ENCODE data around the gene AREG. TPM values are rescaled to one million over a fixed set of nuclear protein-coding genes. Genes with fewer than 3 reads are reported as not detected.

Gene AREG
- total and polyA plus RNA-seq, 2 experiments from 2014 or later = 0.45 TPM; not detected in 1

DNA sequence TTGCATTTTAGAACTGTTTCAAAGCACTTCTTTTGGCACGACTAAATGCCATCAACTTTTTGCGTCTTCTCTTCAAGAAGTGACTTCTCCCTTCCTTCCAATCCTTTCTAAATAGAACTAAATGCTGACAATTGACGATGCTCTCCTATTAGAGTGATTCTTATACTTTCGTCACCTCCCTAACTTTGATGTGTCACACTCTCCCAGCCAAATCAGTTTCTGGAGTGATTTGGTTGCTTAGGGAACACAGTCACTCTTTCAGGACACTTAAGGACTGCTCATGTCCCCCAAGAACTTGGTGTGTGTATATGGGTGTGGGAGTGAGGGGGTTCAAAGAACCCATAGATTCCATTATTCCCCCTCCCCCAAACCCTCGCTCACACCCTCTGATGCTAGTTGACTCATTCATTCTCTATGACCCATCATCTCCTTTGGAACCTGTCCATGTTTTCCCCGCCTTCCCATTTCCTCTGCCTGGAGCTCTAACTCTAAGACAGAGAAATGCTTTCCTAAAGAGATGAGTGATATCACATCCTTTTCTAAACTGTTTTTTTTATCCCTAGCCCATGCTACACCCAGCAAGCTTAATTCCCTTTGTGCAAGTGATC is 26.8 kb upstream of the AREG start:
- Histone ChIP-seq H3F3A (replicated peaks; ENCODE audit: low read depth) (no peaks in the 10 kb centered on the region), H3K79me2 (replicated peaks; ENCODE audit: insufficient read depth) (no peaks in the 10 kb centered on the region), H3K4me2 (no peak overlapping the region), H3K4me3 (no peak overlapping the region), H3K36me3 (ENCODE audit: insufficient read depth) (no peaks in the 10 kb centered on the region), H3K4me1 (ENCODE audit: insufficient read depth) (peaks cover 3% of the 10 kb centered on the region; the same call in 1 of the 2 replicates), H4K20me1 (replicated peaks; ENCODE audit: insufficient read depth) (no peaks in the 10 kb centered on the region), H3K27me3 (ENCODE audit: insufficient read depth) (no peaks in the 10 kb centered on the region), H3K27ac (ENCODE audit: low read depth) (no peak overlapping the region), H2AFZ (no peak overlapping the region), H3K9me2 (ENCODE audit: insufficient read depth) (no peaks in the 10 kb centered on the region)
- Mint-ChIP-seq H3K9me3 (peaks cover 10% of the 10 kb centered on the region; the same call in 2 of the 3 replicates), H3K4me3 (no peak overlapping the region), H3K27ac (no peak overlapping the region), H3K36me3 (ENCODE audit: low read depth) (peaks cover 6% of the 10 kb centered on the region; the same call in 2 of the 3 replicates), H3K27me3 (ENCODE audit: insufficient read depth, low read depth, poor library complexity) (no peaks in the 10 kb centered on the region), H3K4me1 (peaks cover 3% of the 10 kb centered on the region)
- no peak for TF ChIP-seq POLR2AphosphoS5 (IDR thresholded peaks at IDR 0.05; ENCODE audit: low read depth)
- TF ChIP-seq ZNF331 (CRISPR knock-in tag; IDR thresholded peaks at IDR 0.05; ENCODE audit: low read depth) = no peak
- no peak for TF ChIP-seq JUNB (IDR thresholded peaks at IDR 0.05; ENCODE audit: unreplicated experiment)
- no peak for TF ChIP-seq NANOG (IDR thresholded peaks at IDR 0.05; ENCODE audit: borderline replicate concordance)
- no peak for TF ChIP-seq CREB1 (CRISPR knock-in tag; IDR thresholded peaks at IDR 0.05; ENCODE audit: low read depth)
- TF ChIP-seq ZNF114 (CRISPR knock-in tag; IDR thresholded peaks at IDR 0.05) = no peak
- TF ChIP-seq, protein P1, sequence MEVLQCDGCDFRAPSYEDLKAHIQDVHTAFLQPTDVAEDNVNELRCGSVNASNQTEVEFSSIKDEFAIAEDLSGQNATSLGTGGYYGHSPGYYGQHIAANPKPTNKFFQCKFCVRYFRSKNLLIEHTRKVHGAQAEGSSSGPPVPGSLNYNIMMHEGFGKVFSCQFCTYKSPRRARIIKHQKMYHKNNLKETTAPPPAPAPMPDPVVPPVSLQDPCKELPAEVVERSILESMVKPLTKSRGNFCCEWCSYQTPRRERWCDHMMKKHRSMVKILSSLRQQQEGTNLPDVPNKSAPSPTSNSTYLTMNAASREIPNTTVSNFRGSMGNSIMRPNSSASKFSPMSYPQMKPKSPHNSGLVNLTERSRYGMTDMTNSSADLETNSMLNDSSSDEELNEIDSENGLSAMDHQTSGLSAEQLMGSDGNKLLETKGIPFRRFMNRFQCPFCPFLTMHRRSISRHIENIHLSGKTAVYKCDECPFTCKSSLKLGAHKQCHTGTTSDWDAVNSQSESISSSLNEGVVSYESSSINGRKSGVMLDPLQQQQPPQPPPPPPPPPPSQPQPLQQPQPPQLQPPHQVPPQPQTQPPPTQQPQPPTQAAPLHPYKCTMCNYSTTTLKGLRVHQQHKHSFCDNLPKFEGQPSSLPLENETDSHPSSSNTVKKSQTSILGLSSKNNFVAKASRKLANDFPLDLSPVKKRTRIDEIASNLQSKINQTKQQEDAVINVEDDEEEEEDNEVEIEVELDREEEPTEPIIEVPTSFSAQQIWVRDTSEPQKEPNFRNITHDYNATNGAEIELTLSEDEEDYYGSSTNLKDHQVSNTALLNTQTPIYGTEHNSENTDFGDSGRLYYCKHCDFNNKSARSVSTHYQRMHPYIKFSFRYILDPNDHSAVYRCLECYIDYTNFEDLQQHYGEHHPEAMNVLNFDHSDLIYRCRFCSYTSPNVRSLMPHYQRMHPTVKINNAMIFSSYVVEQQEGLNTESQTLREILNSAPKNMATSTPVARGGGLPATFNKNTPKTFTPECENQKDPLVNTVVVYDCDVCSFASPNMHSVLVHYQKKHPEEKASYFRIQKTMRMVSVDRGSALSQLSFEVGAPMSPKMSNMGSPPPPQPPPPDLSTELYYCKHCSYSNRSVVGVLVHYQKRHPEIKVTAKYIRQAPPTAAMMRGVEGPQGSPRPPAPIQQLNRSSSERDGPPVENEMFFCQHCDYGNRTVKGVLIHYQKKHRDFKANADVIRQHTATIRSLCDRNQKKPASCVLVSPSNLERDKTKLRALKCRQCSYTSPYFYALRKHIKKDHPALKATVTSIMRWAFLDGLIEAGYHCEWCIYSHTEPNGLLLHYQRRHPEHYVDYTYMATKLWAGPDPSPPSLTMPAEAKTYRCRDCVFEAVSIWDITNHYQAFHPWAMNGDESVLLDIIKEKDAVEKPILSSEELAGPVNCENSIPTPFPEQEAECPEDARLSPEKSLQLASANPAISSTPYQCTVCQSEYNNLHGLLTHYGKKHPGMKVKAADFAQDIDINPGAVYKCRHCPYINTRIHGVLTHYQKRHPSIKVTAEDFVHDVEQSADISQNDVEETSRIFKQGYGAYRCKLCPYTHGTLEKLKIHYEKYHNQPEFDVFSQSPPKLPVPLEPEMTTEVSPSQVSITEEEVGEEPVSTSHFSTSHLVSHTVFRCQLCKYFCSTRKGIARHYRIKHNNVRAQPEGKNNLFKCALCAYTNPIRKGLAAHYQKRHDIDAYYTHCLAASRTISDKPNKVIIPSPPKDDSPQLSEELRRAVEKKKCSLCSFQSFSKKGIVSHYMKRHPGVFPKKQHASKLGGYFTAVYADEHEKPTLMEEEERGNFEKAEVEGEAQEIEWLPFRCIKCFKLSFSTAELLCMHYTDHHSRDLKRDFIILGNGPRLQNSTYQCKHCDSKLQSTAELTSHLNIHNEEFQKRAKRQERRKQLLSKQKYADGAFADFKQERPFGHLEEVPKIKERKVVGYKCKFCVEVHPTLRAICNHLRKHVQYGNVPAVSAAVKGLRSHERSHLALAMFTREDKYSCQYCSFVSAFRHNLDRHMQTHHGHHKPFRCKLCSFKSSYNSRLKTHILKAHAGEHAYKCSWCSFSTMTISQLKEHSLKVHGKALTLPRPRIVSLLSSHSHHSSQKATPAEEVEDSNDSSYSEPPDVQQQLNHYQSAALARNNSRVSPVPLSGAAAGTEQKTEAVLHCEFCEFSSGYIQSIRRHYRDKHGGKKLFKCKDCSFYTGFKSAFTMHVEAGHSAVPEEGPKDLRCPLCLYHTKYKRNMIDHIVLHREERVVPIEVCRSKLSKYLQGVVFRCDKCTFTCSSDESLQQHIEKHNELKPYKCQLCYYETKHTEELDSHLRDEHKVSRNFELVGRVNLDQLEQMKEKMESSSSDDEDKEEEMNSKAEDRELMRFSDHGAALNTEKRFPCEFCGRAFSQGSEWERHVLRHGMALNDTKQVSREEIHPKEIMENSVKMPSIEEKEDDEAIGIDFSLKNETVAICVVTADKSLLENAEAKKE (CRISPR knock-in tag; IDR thresholded peaks at IDR 0.05) = no peak
- TF ChIP-seq, protein P2, sequence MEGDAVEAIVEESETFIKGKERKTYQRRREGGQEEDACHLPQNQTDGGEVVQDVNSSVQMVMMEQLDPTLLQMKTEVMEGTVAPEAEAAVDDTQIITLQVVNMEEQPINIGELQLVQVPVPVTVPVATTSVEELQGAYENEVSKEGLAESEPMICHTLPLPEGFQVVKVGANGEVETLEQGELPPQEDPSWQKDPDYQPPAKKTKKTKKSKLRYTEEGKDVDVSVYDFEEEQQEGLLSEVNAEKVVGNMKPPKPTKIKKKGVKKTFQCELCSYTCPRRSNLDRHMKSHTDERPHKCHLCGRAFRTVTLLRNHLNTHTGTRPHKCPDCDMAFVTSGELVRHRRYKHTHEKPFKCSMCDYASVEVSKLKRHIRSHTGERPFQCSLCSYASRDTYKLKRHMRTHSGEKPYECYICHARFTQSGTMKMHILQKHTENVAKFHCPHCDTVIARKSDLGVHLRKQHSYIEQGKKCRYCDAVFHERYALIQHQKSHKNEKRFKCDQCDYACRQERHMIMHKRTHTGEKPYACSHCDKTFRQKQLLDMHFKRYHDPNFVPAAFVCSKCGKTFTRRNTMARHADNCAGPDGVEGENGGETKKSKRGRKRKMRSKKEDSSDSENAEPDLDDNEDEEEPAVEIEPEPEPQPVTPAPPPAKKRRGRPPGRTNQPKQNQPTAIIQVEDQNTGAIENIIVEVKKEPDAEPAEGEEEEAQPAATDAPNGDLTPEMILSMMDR (conservative IDR thresholded peaks at IDR 0.05; ENCODE audit: low read depth in 2 of 2) = no peak
- TF ChIP-seq, protein P3, sequence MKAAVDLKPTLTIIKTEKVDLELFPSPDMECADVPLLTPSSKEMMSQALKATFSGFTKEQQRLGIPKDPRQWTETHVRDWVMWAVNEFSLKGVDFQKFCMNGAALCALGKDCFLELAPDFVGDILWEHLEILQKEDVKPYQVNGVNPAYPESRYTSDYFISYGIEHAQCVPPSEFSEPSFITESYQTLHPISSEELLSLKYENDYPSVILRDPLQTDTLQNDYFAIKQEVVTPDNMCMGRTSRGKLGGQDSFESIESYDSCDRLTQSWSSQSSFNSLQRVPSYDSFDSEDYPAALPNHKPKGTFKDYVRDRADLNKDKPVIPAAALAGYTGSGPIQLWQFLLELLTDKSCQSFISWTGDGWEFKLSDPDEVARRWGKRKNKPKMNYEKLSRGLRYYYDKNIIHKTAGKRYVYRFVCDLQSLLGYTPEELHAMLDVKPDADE (IDR thresholded peaks at IDR 0.05) = no peak
- TF ChIP-seq, protein P4, sequence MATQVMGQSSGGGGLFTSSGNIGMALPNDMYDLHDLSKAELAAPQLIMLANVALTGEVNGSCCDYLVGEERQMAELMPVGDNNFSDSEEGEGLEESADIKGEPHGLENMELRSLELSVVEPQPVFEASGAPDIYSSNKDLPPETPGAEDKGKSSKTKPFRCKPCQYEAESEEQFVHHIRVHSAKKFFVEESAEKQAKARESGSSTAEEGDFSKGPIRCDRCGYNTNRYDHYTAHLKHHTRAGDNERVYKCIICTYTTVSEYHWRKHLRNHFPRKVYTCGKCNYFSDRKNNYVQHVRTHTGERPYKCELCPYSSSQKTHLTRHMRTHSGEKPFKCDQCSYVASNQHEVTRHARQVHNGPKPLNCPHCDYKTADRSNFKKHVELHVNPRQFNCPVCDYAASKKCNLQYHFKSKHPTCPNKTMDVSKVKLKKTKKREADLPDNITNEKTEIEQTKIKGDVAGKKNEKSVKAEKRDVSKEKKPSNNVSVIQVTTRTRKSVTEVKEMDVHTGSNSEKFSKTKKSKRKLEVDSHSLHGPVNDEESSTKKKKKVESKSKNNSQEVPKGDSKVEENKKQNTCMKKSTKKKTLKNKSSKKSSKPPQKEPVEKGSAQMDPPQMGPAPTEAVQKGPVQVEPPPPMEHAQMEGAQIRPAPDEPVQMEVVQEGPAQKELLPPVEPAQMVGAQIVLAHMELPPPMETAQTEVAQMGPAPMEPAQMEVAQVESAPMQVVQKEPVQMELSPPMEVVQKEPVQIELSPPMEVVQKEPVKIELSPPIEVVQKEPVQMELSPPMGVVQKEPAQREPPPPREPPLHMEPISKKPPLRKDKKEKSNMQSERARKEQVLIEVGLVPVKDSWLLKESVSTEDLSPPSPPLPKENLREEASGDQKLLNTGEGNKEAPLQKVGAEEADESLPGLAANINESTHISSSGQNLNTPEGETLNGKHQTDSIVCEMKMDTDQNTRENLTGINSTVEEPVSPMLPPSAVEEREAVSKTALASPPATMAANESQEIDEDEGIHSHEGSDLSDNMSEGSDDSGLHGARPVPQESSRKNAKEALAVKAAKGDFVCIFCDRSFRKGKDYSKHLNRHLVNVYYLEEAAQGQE (IDR thresholded peaks at IDR 0.05; ENCODE audit: unreplicated experiment) = no peak
- TF ChIP-seq EZH2phosphoT487 (IDR thresholded peaks at IDR 0.05; ENCODE audit: unreplicated experiment) = no peak
- no peak for TF ChIP-seq EZH2 (IDR thresholded peaks at IDR 0.05; ENCODE audit: low read depth, unreplicated experiment)
- TF ChIP-seq STAT1 (IDR thresholded peaks at IDR 0.05; ENCODE audit: unreplicated experiment) = no peak
- ATAC-seq = no peak
- DNase-seq (ENCODE audit: low spot score) = no peak
